WERI-Rb-1 (cell line): ENCODE measurements around the gene TMEM245.

Experiments
- DNase-seq: peaks from one replicate; pipeline ENCODE4 v3.0.0-alpha.2; 2020
- H3K27ac ChIP-seq: fragments of 250-450 bp; sonication (Bioruptor Pico); 2 replicates; pipeline ENCODE4 v1.5.1; 2020; ENCODE audit warnings: mild to moderate bottlenecking, moderate library complexity
- H3K27me3 ChIP-seq: fragments of 250-450 bp; sonication (Bioruptor Pico); 2 replicates; pipeline ENCODE4 v1.5.1; 2021; ENCODE audit warnings: mild to moderate bottlenecking, low read depth, moderate library complexity; ENCODE audit not compliant: insufficient read depth, severe bottlenecking
- H3K36me3 ChIP-seq: fragments of 250-450 bp; sonication (Bioruptor Pico); 2 replicates; pipeline ENCODE4 v1.5.1; 2020; ENCODE audit warnings: mild to moderate bottlenecking, moderate library complexity
- H3K4me3 ChIP-seq: 2 replicates; pipeline ENCODE4 v1.5.1; 2011; ENCODE audit warnings: low read depth, mild to moderate bottlenecking, control low read depth, low read length
- H3K9me3 ChIP-seq: fragments of 250-450 bp; sonication (Bioruptor Pico); 2 replicates; pipeline ENCODE4 v1.5.1; 2021; ENCODE audit warnings: mild to moderate bottlenecking, moderate library complexity; ENCODE audit not compliant: severe bottlenecking
- CTCF ChIP-seq: IDR thresholded peaks from 2 replicates; pipeline ENCODE4 v1.5.1; 2011; ENCODE audit warnings: low read depth, mild to moderate bottlenecking, control low read depth, inconsistent platforms, low read length

TMEM245 gene

GRCh38 chr9:109051733-109052132 is 68.0 kb downstream of the TMEM245 start:
- Histone ChIP-seq H3K27me3 (no peaks in the 10 kb centered on the region), H3K27ac (no peak overlapping the region), H3K4me3 (no peak overlapping the region), H3K9me3 (no peaks in the 10 kb centered on the region), H3K36me3 (peaks cover 89% of the 10 kb centered on the region)
- no peak for TF ChIP-seq CTCF
- no peak for DNase-seq

GRCh38 chr9:109050444-109050843 is 69.3 kb downstream of the TMEM245 start:
- DNase-seq: no peak
- Histone ChIP-seq H3K27ac (no peak overlapping the region), H3K4me3 (no peak overlapping the region), H3K27me3 (no peaks in the 10 kb centered on the region), H3K36me3 (peaks cover 87% of the 10 kb centered on the region), H3K9me3 (no peaks in the 10 kb centered on the region)
- no peak for TF ChIP-seq CTCF

- Histone ChIP-seq H3K36me3 (peaks cover 88% of the 10 kb centered on the region), H3K27me3 (no peaks in the 10 kb centered on the region), H3K9me3 (no peaks in the 10 kb centered on the region), H3K27ac (no peak overlapping the region), H3K4me3 (no peak overlapping the region)
- DNase-seq: no peak
- no peak for TF ChIP-seq CTCF
These were observed 70.9 kb downstream of the TMEM245 start for GRCh38 chr9:109048822-109049221.

- no peaks in the 10 kb centered on the region for H3K9me3 ChIP-seq
- no peak for TF ChIP-seq CTCF
- peaks cover 87% of the 10 kb centered on the region for H3K36me3 ChIP-seq
- no peak for DNase-seq
- H3K27me3 ChIP-seq: no peaks in the 10 kb centered on the region
- no peak overlapping the region for H3K27ac ChIP-seq
- H3K4me3 ChIP-seq: no peak overlapping the region
These were observed 72.5 kb downstream of the TMEM245 start for GRCh38 chr9:109047259-109047658.

GRCh38 chr9:109046346-109046745 is 73.4 kb downstream of the TMEM245 start:
- H3K27me3 ChIP-seq: no peaks in the 10 kb centered on the region
- DNase-seq: no peak
- TF ChIP-seq CTCF: no peak
- peaks cover 83% of the 10 kb centered on the region for H3K36me3 ChIP-seq
- no peaks in the 10 kb centered on the region for H3K9me3 ChIP-seq
- H3K27ac ChIP-seq: no peak overlapping the region
- no peak overlapping the region for H3K4me3 ChIP-seq

- no peak for DNase-seq
- H3K27ac ChIP-seq: no peak overlapping the region
These were observed 76.2 kb downstream of the TMEM245 start for GRCh38 chr9:109043578-109043977.

More at GRCh38 chr9:109043578-109043977, 76.2 kb downstream of the TMEM245 start:
- Histone ChIP-seq H3K9me3 (no peaks in the 10 kb centered on the region), H3K27me3 (no peaks in the 10 kb centered on the region), H3K36me3 (peaks cover 62% of the 10 kb centered on the region), H3K4me3 (no peak overlapping the region)
- no peak for TF ChIP-seq CTCF
